HL-60 (cell line): ENCODE results near the gene CGB7.

ENCODE experiments used
- DNase-seq, 2 experiments: peaks; one replicate each; pipeline ENCODE4 v3.0.0-alpha.2; 2010 to 2020; ENCODE audit warnings: low read depth in 1 of 2, low spot score in 1 of 2
- H3K27ac ChIP-seq: fragments of 250-450 bp; sonication (Bioruptor Pico); replicated peaks from 2 replicates; pipeline ENCODE4 v1.5.1; 2020; ENCODE audit warnings: mild to moderate bottlenecking, moderate library complexity
- H3K27me3 ChIP-seq: fragments of 250-450 bp; sonication (Bioruptor Pico); 2 replicates; pipeline ENCODE4 v1.5.1; 2021; ENCODE audit warnings: mild to moderate bottlenecking, moderate library complexity; ENCODE audit not compliant: insufficient read depth, poor library complexity, severe bottlenecking
- H3K4me3 ChIP-seq: replicated peaks from 2 replicates; pipeline ENCODE4 v1.5.1; 2011; ENCODE audit warnings: mild to moderate bottlenecking, control low read depth, low read length; ENCODE audit not compliant: insufficient read depth
- GABPA ChIP-seq: IDR thresholded peaks from 2 replicates; pipeline ENCODE4 v1.6.1; 2012; ENCODE audit warnings: low read depth
- POLR2AphosphoS5 ChIP-seq: IDR thresholded peaks from 2 replicates; pipeline ENCODE4 v1.6.1; 2012; ENCODE audit warnings: low read depth
- SPI1 ChIP-seq: IDR thresholded peaks from 2 replicates; pipeline ENCODE4 v1.6.1; 2012; ENCODE audit warnings: low read depth, mild to moderate bottlenecking, borderline replicate concordance
- TF ChIP-seq, protein P1 (sequence below): IDR thresholded peaks from one replicate; pipeline ENCODE4 v1.5.1; 2011; ENCODE audit warnings: low read length, control low read depth, inconsistent platforms; ENCODE audit not compliant: insufficient read depth
- TF ChIP-seq, protein P2 (sequence below): IDR thresholded peaks from 2 replicates; pipeline ENCODE4 v1.6.1; 2012; ENCODE audit warnings: low read depth; ENCODE audit not compliant: insufficient replicate concordance

The CGB7 gene

DNA sequence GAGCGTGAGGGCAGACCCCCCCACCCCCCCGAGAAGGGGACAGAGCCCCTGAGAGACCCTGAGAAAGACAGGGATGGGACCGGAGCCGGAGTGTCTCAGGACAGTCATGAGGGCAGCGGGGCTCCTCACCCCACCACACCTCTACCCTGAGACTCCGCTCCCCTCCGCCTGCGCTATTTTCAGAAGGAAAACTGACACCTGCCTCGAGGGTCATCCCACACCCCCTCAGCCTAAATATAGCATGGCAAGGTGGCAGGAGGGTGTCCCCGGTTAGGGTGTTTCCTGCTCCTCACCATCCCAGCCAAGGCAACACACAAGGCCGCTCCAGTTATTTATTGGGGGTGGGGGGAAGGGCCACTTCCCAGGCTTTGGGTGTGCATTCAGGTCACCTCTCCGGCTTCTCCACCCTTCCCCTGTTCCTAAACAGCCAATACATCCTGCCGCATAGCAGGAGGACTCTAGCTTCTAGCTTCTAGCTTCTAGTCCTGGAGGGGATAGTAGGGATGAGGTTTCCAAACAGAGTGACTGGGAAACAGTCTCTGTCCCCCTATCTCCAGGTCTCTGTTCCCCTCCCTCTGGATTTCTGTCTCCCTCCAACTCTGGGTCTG is 8.5 kb upstream of the CGB7 start:
- H3K4me3 ChIP-seq, result no peak overlapping the region
- TF ChIP-seq, protein P1, sequence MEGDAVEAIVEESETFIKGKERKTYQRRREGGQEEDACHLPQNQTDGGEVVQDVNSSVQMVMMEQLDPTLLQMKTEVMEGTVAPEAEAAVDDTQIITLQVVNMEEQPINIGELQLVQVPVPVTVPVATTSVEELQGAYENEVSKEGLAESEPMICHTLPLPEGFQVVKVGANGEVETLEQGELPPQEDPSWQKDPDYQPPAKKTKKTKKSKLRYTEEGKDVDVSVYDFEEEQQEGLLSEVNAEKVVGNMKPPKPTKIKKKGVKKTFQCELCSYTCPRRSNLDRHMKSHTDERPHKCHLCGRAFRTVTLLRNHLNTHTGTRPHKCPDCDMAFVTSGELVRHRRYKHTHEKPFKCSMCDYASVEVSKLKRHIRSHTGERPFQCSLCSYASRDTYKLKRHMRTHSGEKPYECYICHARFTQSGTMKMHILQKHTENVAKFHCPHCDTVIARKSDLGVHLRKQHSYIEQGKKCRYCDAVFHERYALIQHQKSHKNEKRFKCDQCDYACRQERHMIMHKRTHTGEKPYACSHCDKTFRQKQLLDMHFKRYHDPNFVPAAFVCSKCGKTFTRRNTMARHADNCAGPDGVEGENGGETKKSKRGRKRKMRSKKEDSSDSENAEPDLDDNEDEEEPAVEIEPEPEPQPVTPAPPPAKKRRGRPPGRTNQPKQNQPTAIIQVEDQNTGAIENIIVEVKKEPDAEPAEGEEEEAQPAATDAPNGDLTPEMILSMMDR, result no peak
- no peak for TF ChIP-seq POLR2AphosphoS5
- TF ChIP-seq SPI1, result no peak
- no peak for TF ChIP-seq GABPA
- TF ChIP-seq, protein P2, sequence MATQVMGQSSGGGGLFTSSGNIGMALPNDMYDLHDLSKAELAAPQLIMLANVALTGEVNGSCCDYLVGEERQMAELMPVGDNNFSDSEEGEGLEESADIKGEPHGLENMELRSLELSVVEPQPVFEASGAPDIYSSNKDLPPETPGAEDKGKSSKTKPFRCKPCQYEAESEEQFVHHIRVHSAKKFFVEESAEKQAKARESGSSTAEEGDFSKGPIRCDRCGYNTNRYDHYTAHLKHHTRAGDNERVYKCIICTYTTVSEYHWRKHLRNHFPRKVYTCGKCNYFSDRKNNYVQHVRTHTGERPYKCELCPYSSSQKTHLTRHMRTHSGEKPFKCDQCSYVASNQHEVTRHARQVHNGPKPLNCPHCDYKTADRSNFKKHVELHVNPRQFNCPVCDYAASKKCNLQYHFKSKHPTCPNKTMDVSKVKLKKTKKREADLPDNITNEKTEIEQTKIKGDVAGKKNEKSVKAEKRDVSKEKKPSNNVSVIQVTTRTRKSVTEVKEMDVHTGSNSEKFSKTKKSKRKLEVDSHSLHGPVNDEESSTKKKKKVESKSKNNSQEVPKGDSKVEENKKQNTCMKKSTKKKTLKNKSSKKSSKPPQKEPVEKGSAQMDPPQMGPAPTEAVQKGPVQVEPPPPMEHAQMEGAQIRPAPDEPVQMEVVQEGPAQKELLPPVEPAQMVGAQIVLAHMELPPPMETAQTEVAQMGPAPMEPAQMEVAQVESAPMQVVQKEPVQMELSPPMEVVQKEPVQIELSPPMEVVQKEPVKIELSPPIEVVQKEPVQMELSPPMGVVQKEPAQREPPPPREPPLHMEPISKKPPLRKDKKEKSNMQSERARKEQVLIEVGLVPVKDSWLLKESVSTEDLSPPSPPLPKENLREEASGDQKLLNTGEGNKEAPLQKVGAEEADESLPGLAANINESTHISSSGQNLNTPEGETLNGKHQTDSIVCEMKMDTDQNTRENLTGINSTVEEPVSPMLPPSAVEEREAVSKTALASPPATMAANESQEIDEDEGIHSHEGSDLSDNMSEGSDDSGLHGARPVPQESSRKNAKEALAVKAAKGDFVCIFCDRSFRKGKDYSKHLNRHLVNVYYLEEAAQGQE, result no peak
- peaks cover 52% of the 10 kb centered on the region for H3K27me3 ChIP-seq
- H3K27ac ChIP-seq, result no peak overlapping the region
- no peak for DNase-seq

DNA sequence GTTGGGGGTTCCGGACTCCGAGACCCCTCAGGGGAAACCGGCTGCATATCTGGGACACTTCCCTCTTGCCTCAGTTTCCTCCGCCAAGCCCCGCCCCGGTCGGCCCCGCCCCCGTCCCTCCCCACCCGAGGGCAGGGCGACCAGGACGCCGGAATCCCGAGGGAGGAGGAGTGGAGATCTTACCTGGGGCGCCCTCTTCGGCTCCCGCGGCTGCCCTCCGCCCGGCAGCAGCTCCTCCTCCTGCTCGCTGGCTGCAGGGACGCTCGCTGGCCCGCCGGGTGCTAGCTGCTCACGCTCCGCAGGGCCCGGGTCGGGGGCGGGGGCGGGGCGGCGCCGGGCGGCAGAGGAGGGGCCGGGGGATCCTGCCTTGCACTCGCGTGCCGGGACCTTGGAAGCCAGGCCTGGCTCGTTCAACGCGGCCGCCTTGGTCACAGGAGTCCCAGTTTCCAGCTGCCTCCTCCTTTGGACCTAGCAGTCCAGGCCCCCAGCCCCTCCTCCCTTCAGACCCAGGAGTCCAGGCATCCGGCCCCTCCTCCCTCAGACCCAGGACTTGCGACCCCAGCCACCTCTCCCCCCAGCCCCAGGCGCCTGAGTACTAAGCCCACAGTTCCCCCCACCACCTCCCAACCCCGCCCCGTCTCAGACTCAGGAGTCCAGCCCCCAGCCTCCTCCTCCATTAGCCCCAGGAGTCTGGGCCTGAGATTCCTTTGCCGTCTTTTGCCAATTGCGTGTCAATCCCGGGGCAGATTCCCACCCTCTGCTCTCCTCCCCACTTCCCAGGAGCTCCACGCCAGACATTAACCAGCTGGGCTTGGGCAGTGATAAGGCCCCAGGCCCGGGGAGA is 7.4 kb upstream of the CGB7 start, which contains the start of gene NTF4:
TSS of gene NTF4 (minus strand) at position 51 of the 844 bp plus-strand sequence. CDS start 2,821 bp downstream, outside the sequence.
- no peak for TF ChIP-seq SPI1
- no peak for TF ChIP-seq GABPA
- TF ChIP-seq, protein P2, result no peak
- TF ChIP-seq, protein P1, result no peak
- TF ChIP-seq POLR2AphosphoS5, result no peak
- H3K27me3 ChIP-seq, result peaks cover 56% of the 10 kb centered on the region
- H3K4me3 ChIP-seq, result no peak within 1 kb of the TSS
- no peak for DNase-seq
- H3K27ac ChIP-seq, result no peak within 1 kb of the TSS

DNA sequence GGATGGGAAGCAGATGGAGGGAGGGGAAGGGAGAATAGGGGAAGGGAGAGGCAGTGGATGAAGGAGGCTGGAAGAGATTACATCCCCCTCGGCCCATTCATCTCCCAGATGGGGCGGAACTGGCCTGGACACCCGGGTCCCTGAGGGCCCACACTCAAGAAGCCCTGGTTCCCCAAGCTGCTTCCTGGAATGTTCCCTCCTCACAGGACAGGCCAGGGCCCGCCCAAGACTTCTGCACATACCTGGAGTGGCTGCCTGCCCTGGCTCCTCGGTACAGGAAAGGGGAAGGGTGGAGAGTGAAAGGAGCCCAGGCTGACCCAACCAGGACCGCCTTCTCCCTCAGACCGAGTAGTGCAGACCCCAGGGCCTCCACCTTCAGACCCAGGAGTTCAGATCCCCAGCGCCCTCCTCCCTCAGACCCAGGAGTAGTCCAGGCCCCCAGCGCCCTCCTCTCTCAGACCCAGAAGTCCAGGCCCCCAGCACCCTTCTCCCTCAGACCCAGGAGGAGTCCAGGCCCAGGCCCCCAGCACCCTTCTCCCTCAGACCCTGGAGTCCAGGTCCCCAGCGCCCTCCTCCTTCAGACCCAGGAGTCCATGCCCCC is 6.6 kb upstream of the CGB7 start:
- no peak overlapping the region for H3K4me3 ChIP-seq
- H3K27me3 ChIP-seq, result peaks cover 61% of the 10 kb centered on the region
- no peak for DNase-seq
- no peak overlapping the region for H3K27ac ChIP-seq
- TF ChIP-seq, protein P1, result no peak
- TF ChIP-seq POLR2AphosphoS5 (no peak), SPI1 (no peak), GABPA (no peak)
- TF ChIP-seq, protein P2, result no peak
